ENCODE measurements around the gene MAPRE3. TPM values are rescaled to one million over a fixed set of nuclear protein-coding genes. Genes with fewer than 3 reads are reported as not detected.

The MAPRE3 gene
- total and polyA plus RNA-seq, 9 of the 15 experiments (the other 6 are each of a cell fraction or from before 2014, with no cell fraction given): 0.70 to 43.2 (median 12.6) TPM

DNA sequence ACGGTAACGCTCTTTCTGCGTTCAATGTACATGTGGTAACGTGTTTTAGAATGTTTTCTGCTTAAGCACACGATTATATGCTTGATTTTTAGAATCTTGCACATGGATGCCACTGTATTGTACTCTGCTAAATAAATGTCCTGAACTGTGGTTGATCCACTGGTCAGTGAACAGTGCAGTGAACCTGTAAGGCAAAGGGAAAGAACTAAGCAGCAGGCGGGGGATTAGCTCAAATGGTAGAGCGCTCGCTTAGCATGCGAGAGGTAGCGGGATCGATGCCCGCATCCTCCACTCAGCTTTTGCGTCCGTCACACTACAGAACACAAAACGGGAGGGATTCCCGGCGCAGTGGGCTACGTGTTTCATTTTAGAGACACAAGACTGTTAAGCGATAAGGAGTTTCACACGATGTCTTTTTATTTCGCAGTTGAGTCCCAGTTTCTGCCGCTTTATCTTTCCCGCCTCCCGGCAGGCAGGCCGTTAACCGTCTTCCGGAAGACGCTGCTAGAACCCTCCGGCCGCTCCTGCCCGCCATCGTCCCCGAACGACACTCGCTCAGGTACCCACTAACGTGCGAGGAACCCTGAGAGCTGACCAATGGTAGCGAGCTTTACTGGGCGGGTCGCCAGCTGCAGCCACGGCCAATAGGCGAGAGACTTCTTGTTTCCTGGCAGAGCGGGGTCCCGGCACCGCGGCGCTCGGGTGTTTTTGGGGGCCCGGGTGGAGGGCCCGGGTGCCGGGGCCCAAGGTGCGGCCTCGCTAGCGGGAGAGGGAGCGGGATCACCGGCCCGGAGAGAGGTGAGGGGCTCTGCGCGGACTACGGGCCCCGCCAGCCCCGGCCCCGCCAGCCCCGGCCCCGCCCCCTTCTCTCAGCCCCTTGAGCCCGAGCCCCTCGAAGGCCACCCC lies 80.8 kb downstream of the MAPRE3 start, which contains the start of gene AGBL5 (continued):
- TF ChIP-seq ZBTB40 (IDR thresholded peaks at IDR 0.05) (peak; percentile 90), ZBTB40 (CRISPR knock-in tag; IDR thresholded peaks at IDR 0.05) (0 out of 2 replicates have a peak, but pooled peaks have one; percentile 20), HNRNPLL (IDR thresholded peaks at IDR 0.05; ENCODE audit: low read depth, low read length, poor library complexity, severe bottlenecking) (peak; percentile 71), ATF7 (IDR thresholded peaks at IDR 0.05) (peak; percentile 80; the same call in 1 of the 2 replicates), TCF15 (CRISPR knock-in tag; IDR thresholded peaks at IDR 0.05) (peak; percentile 26; the same call in 1 of the 2 replicates), ZNF79 (CRISPR knock-in tag; IDR thresholded peaks at IDR 0.05; ENCODE audit: low read depth) (no peak), ZNF740 (CRISPR knock-in tag; IDR thresholded peaks at IDR 0.05) (no peak; the same call in 1 of the 2 replicates), ZNF740 (tag; IDR thresholded peaks at IDR 0.05) (no peak), ETV1 (tag; conservative IDR thresholded peaks at IDR 0.05; ENCODE audit: low read depth) (peak; percentile 86), ARHGAP35 (IDR thresholded peaks at IDR 0.05; ENCODE audit: partially characterized antibody) (no peak), MCM2 (IDR thresholded peaks at IDR 0.05; ENCODE audit: low read depth) (no peak)
- TF ChIP-seq, protein P1, sequence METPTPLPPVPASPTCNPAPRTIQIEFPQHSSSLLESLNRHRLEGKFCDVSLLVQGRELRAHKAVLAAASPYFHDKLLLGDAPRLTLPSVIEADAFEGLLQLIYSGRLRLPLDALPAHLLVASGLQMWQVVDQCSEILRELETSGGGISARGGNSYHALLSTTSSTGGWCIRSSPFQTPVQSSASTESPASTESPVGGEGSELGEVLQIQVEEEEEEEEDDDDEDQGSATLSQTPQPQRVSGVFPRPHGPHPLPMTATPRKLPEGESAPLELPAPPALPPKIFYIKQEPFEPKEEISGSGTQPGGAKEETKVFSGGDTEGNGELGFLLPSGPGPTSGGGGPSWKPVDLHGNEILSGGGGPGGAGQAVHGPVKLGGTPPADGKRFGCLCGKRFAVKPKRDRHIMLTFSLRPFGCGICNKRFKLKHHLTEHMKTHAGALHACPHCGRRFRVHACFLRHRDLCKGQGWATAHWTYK (CRISPR knock-in tag; IDR thresholded peaks at IDR 0.05): peak; percentile 25; the same call in 1 of the 2 replicates
- TF ChIP-seq, protein P2, sequence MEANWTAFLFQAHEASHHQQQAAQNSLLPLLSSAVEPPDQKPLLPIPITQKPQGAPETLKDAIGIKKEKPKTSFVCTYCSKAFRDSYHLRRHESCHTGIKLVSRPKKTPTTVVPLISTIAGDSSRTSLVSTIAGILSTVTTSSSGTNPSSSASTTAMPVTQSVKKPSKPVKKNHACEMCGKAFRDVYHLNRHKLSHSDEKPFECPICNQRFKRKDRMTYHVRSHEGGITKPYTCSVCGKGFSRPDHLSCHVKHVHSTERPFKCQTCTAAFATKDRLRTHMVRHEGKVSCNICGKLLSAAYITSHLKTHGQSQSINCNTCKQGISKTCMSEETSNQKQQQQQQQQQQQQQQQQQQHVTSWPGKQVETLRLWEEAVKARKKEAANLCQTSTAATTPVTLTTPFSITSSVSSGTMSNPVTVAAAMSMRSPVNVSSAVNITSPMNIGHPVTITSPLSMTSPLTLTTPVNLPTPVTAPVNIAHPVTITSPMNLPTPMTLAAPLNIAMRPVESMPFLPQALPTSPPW (CRISPR knock-in tag; IDR thresholded peaks at IDR 0.05): peak; percentile 49

Data from K562 (cell line).